GM23248 (cell line): ENCODE data around the gene RMND5A. TPM values are rescaled to one million over a fixed set of nuclear protein-coding genes. Genes with fewer than 3 reads are reported as not detected.

Source experiments
- DNase-seq: peaks from one replicate; pipeline ENCODE4 v3.0.0-alpha.2; 2015
- H2AFZ ChIP-seq: fragments of 200-600 bp; sonication (generic); 2 replicates; pipeline ENCODE4 v1.6.1; 2016; ENCODE audit warnings: antibody characterized with exemption
- H3F3A ChIP-seq: fragments of 200-600 bp; sonication (generic); 2 replicates; pipeline ENCODE4 v1.6.1; 2016; ENCODE audit warnings: mild to moderate bottlenecking, antibody characterized with exemption, mixed run types; ENCODE audit not compliant: insufficient read depth
- H3K27ac ChIP-seq: fragments of 200-600 bp; sonication (generic); 2 replicates; pipeline ENCODE4 v1.5.1; 2016; ENCODE audit warnings: mild to moderate bottlenecking
- H3K27me3 ChIP-seq: fragments of 200-600 bp; sonication (generic); replicated peaks from 2 replicates; pipeline ENCODE4 v1.6.1; 2016; ENCODE audit warnings: mild to moderate bottlenecking; ENCODE audit not compliant: insufficient read depth
- H3K36me3 ChIP-seq: fragments of 200-600 bp; sonication (generic); 2 replicates; pipeline ENCODE4 v1.6.1; 2016; ENCODE audit warnings: low read depth, mild to moderate bottlenecking
- H3K4me1 ChIP-seq: fragments of 200-600 bp; sonication (generic); 2 replicates; pipeline ENCODE4 v1.6.1; 2016; ENCODE audit warnings: mild to moderate bottlenecking; ENCODE audit not compliant: insufficient read depth
- H3K4me2 ChIP-seq: fragments of 200-600 bp; sonication (generic); one replicate; pipeline ENCODE4 v1.6.1; 2016; ENCODE audit warnings: mild to moderate bottlenecking; ENCODE audit not compliant: unreplicated experiment
- H3K4me3 ChIP-seq: fragments of 200-600 bp; sonication (generic); 2 replicates; pipeline ENCODE4 v1.5.1; 2016; ENCODE audit warnings: mild to moderate bottlenecking
- H3K79me2 ChIP-seq: fragments of 200-600 bp; sonication (generic); 2 replicates; pipeline ENCODE4 v1.6.1; 2016; ENCODE audit warnings: mild to moderate bottlenecking; ENCODE audit not compliant: insufficient read depth
- H3K9ac ChIP-seq: fragments of 200-600 bp; sonication (generic); 2 replicates; pipeline ENCODE4 v1.6.1; 2016; ENCODE audit warnings: mild to moderate bottlenecking
- H3K9me2 ChIP-seq: fragments of 200-600 bp; sonication (generic); 2 replicates; pipeline ENCODE4 v1.6.1; 2016; ENCODE audit warnings: mixed run types, mild to moderate bottlenecking, moderate library complexity; ENCODE audit not compliant: insufficient read depth
- H3K9me3 ChIP-seq: fragments of 200-600 bp; sonication (generic); one replicate; pipeline ENCODE4 v1.6.1; 2017; ENCODE audit warnings: low read depth
- H4K20me1 ChIP-seq: fragments of 200-600 bp; sonication (generic); 2 replicates; pipeline ENCODE4 v1.6.0; 2016; ENCODE audit not compliant: insufficient read depth
- EZH2 ChIP-seq: fragments of 200-600 bp; sonication (generic); IDR thresholded peaks from 2 replicates; pipeline ENCODE4 v1.6.1; 2018; ENCODE audit warnings: antibody characterized with exemption, mild to moderate bottlenecking; ENCODE audit not compliant: insufficient read depth, poor library complexity, severe bottlenecking
- EZH2phosphoT487 ChIP-seq: fragments of 200-600 bp; sonication (generic); IDR thresholded peaks from 2 replicates; pipeline ENCODE4 v1.6.1; 2018; ENCODE audit warnings: antibody characterized with exemption, moderate library complexity, mild to moderate bottlenecking, low read depth; ENCODE audit not compliant: insufficient read depth
- WGBS, 2 experiments: methylation state at CpG; one replicate each; pipeline ENCODE4 v1.1.6; 2015 to 2017; ENCODE audit warnings: low lambda C conversion rate in 2 of 2, low coverage in 1 of 2; ENCODE audit errors: missing lambda C conversion rate in 2 of 2; 5-methylcytosine and 5-hydroxymethylcytosine counted together
- in situ Hi-C: fragments of 300-500 bp; cut with MboI; formaldehyde crosslinking; loops from 2 replicates; pipeline ENCODE4 v1.15.0; 2020
- polyA plus RNA-seq: library from polyadenylated mRNA; unstranded; fragments of >200 nt; fragmentation: Nextera tagmentation; extraction: Ambion mirVana; gene quantifications from 2 replicates; pipeline ENCODE4 v1.2.1, GENCODE V29; 2016
- total RNA-seq: library from RNA; depleted of rRNA; stranded (reverse); fragments of >200 nt; shearing (Covaris generic); gene quantifications from 2 replicates; pipeline ENCODE4 v1.2.3, GENCODE V29; 2014

RMND5A gene
- total and polyA plus RNA-seq, 2 experiments from 2014 or later: 6.8 to 21.2 TPM

GRCh38 chr2:86790676-86791572 is 70.8 kb downstream of the RMND5A start, which contains the start of gene CD8A:
TSS of gene CD8A (minus strand) at chr2:86790913. CDS start at chr2:86790825, 88 bp downstream.
- Histone ChIP-seq H4K20me1 (no peaks in the 10 kb centered on the region), H3F3A (no peaks in the 10 kb centered on the region), H3K4me1 (no peaks in the 10 kb centered on the region), H3K27me3 (peaks cover 72% of the 10 kb centered on the region), H2AFZ (no peak within 1 kb of the TSS; the same call in 1 of the 2 replicates), H3K79me2 (no peaks in the 10 kb centered on the region), H3K4me2 (no peak within 1 kb of the TSS), H3K36me3 (no peaks in the 10 kb centered on the region), H3K9ac (no peak within 1 kb of the TSS), H3K4me3 (peak within 1 kb of the TSS; percentile 28; the same call in 1 of the 2 replicates), H3K27ac (no peak within 1 kb of the TSS), H3K9me3 (no peaks in the 10 kb centered on the region), H3K9me2 (no peaks in the 10 kb centered on the region)
- 4 to 12% methylated on average over 29 to 51 of the region's 57 CpGs for WGBS, 2 experiments
- peak; percentile 91 for TF ChIP-seq EZH2
- 0 out of 2 replicates have a peak, but pooled peaks have one; percentile 73 for TF ChIP-seq EZH2phosphoT487
- in situ Hi-C loops: no loop called here
- DNase-seq: peak; percentile 58

- no peaks in the 10 kb centered on the region for H3K36me3 ChIP-seq
- TF ChIP-seq EZH2phosphoT487 (no peak), EZH2 (no peak)
- H2AFZ ChIP-seq: no peak overlapping the region; the same call in 1 of the 2 replicates
- peaks cover 67% of the 10 kb centered on the region for H3K27me3 ChIP-seq
- H3F3A ChIP-seq: no peaks in the 10 kb centered on the region
- DNase-seq: no peak
- no peak overlapping the region for H3K4me3 ChIP-seq
- H3K9ac ChIP-seq: no peak overlapping the region
- H3K9me2 ChIP-seq: no peaks in the 10 kb centered on the region
- no peaks in the 10 kb centered on the region for H3K4me1 ChIP-seq
- in situ Hi-C loops: no loop called here
- H3K4me2 ChIP-seq: no peak overlapping the region
- 40 to 41% methylated on average over 7 of the region's 7 CpGs for whole genome bisulfite sequencing, 2 experiments
- H3K79me2 ChIP-seq: no peaks in the 10 kb centered on the region
- no peak overlapping the region for H3K27ac ChIP-seq
- no peaks in the 10 kb centered on the region for H4K20me1 ChIP-seq
- no peaks in the 10 kb centered on the region for H3K9me3 ChIP-seq
Observed at GRCh38 chr2:86791573-86791972, 71.5 kb downstream of the RMND5A start.

GRCh38 chr2:86793752-86794151 is 73.7 kb downstream of the RMND5A start:
- Histone ChIP-seq H3F3A (no peaks in the 10 kb centered on the region), H2AFZ (no peak overlapping the region), H3K27me3 (peaks cover 62% of the 10 kb centered on the region), H3K36me3 (no peaks in the 10 kb centered on the region), H3K9me3 (no peaks in the 10 kb centered on the region), H4K20me1 (no peaks in the 10 kb centered on the region), H3K9me2 (no peaks in the 10 kb centered on the region), H3K4me2 (no peak overlapping the region), H3K27ac (no peak overlapping the region), H3K79me2 (no peaks in the 10 kb centered on the region), H3K4me1 (no peaks in the 10 kb centered on the region), H3K9ac (no peak overlapping the region), H3K4me3 (no peak overlapping the region)
- WGBS, 2 experiments: 43 to 53% methylated on average over 4 of the region's 4 CpGs
- no peak for TF ChIP-seq EZH2
- in situ Hi-C loops: no loop called here
- DNase-seq: no peak

- no peaks in the 10 kb centered on the region for H4K20me1 ChIP-seq
- TF ChIP-seq EZH2phosphoT487 (no peak), EZH2 (no peak)
- no peak overlapping the region for H3K9ac ChIP-seq
- H3K4me2 ChIP-seq: no peak overlapping the region
- H3K4me1 ChIP-seq: no peaks in the 10 kb centered on the region
- no peaks in the 10 kb centered on the region for H3K79me2 ChIP-seq
- in situ Hi-C loops: no loop called here
- H3K27me3 ChIP-seq: peaks cover 52% of the 10 kb centered on the region
- no peaks in the 10 kb centered on the region for H3K9me2 ChIP-seq
- H2AFZ ChIP-seq: no peak overlapping the region
- no peak overlapping the region for H3K4me3 ChIP-seq
- no peaks in the 10 kb centered on the region for H3K36me3 ChIP-seq
- no peaks in the 10 kb centered on the region for H3K9me3 ChIP-seq
- H3K27ac ChIP-seq: no peak overlapping the region
- no peaks in the 10 kb centered on the region for H3F3A ChIP-seq
- DNase-seq: no peak
- 57 to 63% methylated on average over 2 of the region's 2 CpGs for WGBS, 2 experiments
Observed at GRCh38 chr2:86794861-86795260, 74.8 kb downstream of the RMND5A start.
